HG03159 (cell line): ENCODE results near the gene EIF6.

Experiments
- ATAC-seq: cut with Tn5 transposase; IDR thresholded peaks from one replicate; pipeline ENCODE4 v1.9.1; 2021; ENCODE audit warnings: mild to moderate bottlenecking, moderate library complexity; ENCODE audit not compliant: unreplicated experiment

Gene EIF6

DNA sequence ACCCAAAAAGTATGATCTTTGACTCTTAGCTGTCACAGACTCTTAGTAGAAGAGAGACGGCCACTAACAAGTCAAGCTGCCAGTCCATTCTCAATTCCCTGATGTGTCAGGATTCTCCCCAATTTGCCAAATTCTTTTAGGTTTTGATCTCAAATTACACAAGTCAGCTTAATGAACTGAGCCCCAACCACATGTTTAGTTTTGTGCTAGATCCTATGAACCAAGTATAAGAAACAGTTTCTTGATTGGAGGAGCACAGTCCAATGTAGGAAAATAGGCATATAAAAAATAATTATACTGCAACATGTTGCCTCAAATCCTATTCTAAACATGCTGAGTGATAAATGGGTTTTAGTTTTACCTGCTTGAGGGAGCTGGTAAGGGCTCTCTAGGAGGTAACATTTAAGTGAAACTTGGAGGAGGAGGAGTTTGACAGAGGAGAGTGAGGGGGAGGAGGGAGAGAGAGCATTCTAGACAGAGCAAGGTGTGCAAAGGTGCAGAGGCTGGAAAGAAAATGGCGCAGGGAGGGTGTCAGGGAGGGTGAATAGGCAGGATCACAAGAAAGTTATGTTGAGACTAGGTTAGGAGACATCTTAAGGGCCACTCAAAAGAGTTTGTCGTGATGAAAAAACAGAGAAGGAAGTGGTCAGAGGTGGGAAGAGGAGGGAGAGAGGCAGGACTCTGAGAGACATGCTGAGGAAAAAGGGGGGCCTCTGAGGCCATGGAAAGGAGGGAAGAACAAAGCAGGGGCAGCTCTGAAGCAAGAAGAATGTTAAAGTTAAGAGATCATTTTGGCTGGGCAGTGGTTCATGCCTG, 30.5 kb upstream of the EIF6 start:
- no peak for ATAC-seq

DNA sequence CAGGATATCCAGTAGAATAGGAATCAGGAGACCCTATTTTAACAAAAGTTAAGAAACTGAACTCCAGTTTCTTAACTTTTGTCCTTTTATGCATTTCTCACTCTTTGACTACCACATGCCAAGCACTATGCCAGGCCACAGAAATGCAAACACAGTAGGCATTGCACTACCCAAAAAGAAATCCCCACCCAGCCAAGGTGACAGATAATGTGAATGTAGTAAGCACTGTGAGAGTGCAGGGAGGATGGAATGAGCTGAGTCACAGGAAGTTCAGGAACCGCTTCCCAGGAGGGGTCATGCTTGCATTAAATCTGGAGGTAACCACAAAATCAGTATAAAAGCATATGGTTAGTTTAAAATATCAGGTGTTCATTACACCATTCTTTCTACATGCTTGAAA, 27.7 kb upstream of the EIF6 start:
- no peak for ATAC-seq

DNA sequence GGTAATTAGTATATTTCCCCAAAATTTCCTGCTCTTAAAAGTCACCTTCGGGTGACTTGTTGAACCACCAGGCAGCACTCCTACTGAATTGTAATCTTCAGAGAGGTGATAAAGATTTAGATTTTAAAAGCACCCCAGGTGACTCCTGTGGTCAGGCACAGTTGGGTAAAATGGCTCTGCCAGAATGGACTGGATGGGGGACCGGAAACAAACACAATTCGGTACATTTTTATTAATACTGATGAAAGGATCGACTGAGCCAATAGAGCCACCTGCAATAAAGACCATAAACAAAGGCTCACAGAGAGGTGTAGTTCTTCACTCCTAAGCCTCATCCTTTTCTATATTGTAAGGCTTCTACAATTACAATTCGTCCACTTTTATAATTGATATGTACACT, 27.2 kb upstream of the EIF6 start:
- no peak for ATAC-seq

DNA sequence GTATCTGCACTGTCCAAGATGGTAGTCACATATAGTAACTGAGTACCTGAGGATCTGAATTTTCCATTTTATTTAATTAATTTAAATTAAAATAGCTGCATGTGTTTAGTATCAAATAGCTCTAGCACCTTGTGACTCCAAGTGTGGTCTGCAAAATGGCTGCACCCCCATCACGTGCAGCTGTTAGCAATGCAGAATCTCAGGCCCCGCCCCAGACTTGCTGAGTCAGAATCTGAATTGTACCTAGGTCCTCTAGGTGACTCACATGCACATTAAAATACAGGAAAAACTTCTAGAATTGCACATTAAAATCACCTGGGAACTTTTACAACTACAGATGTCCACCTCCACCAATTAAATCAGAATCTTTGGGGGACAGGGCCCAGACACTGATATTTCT, 26.8 kb upstream of the EIF6 start:
- no peak for ATAC-seq

DNA sequence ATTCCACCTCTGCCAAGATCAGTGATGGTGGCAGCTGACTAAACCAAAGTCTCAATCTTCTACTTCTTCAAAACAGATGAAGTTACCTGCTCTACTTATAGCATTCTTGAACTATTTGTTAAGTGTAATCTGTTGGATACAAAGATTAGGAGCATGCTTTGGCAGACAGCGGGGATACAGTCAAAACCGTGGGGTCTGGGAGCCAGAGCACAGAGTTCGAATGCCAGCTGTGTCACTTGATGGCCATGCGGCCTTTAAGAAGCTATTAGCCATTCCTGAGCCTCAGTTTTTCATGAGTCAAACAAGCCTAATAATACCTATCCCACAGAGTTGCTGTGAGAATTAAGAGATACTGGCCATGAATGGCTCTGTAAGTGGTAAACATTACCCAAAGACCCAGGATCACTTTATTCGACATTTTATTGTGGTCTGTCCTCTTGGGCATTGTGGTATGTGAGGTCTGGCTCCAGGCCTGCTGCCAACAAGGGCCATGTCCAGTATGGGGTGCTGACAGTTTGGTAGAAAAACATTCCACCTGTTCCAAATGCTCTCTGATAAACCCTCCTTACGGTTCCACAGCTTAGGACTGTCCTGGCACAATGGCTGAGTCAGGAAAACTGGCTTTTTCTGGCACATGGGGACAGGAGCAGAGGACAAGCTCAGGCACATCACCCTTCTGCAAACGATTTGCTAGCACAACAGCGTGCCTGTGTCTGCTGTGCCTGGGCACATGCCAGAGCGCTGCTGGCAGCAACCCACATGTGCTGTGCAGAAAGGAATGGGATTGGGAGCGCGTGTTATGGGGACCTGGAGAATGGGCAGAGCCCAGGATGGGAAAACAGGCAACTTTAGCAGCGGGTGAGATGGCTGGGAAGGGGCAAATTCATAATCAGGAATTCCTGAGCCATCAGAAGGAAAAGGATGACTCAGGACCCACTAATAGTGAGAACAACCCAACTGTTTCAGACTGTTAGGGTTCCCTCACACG, 23.4 kb upstream of the EIF6 start:
- ATAC-seq = no peak

DNA sequence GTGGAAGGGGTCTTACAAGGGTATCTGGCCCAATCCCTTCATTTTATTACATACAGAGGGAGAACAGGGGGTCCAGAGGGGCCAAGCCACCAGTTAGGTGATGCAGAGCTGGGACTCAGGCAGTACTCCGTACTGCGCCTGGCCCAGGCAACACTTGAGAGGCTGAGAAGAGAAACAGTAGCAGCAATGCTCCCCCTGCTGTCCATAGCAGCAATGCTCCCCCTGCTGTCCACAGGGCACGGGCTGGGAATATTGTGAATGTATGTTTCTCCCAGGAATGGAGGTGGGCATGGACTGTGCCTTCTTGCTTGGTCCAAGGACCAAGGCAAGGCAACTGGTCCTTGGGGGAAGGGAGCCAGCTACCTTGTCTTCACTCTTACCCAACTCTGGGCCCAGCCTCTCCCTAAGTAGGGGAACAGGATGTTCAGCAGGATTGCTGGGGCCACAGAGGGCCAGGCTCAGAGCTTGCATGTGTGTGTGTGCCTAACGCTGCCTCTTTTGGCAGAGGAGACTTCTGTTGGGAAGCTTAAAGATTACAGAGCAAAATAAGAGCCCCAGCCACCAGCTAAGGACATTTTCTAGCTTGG, 22.5 kb upstream of the EIF6 start:
- no peak for ATAC-seq

DNA sequence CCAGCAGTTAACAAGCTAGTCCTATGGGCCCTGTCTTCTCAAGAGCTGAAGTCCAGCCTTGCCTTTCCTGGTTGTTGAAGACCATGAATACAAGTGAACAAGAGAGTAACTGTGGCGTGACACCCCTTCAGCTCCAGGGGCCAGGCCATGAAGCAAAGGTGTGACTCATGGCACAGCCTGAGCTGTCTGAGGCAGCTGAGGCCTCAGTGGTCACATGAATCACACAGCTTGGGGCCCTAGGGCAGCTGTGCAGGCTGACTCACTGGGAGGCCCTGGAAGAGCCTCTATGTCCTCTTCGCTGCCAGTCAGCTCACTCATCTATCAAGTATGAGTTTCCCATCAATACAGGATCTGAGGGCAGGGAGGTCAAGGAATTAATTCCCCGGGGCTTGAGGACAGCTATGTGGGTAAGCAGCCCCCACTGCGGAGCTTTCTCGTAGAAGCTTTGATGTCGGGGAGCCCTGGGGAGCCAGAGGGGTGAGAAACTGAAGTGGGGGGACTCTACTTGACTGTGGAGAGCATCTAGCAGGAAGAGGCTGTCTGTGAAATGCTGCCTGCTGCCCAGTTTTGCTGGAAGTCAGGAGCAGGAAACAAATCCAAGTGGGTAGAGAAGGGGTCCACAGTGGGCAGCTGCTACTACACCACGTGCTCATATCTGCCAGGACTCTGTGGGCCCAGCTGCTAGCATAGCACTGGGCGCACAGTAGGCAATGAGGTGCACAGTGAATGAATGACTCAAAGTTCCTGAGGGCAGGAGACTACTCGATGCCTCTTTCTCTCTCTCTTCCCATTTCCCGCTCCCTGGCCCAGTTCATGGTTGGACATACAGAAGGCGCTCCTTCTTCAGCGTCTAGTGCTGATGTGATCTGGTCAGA, 21.3 kb upstream of the EIF6 start:
- no peak for ATAC-seq

DNA sequence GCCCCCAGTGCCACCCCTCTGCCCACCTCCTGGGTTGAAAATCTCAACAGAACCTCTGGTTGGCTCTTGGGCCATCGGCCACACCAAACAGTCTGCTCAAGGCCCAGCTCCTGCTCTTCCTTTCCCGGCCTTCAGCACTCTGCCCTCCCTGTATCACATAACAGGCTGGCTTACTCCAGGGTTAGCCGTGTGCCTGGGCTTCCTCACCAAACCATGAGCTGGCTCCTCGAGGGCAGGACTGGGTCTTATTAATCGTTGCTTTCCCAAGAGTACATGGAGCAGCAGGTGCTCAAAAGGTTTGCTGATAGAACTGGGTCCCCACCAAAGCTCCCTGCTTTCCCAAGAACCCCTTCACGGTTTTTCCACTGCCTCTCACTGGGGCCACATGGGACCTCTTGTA, 20.4 kb upstream of the EIF6 start:
- ATAC-seq = no peak

DNA sequence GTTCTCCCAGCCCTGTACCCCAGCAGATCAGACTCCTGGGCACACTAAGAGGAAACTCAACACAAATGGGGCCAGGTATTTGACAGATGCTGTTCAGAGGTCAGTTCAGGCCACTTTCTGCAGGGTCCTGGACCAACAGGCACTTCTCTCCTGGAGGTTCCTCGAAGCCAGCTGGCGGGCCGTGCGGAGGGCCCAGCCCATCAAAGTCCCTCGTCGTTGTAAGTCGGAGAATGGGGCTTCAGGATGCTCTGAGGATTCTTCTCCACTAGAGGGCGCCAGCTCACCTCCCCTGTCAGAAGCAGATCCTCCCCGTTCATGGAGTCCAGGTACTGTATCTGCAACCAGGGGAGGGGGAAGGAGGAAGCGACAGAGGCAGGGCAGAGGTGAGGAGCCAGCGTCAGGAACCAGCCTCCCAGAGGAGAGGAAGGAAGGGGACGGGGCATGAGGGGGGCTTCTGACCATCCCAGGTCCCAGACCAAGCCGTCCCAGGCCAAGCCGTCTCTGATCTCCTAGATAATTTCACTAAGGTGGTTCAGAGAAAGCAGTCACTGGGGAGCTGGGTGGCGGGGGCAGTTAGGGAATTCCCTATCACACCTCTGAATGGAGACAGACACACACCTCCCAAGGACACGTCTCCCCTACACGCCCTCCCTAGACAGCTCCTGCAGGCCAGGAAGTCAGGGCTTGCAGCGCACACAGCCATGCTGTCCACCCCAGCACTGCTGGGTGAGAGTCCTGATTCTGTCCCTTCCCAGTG, 19.3 kb upstream of the EIF6 start:
- no peak for ATAC-seq

DNA sequence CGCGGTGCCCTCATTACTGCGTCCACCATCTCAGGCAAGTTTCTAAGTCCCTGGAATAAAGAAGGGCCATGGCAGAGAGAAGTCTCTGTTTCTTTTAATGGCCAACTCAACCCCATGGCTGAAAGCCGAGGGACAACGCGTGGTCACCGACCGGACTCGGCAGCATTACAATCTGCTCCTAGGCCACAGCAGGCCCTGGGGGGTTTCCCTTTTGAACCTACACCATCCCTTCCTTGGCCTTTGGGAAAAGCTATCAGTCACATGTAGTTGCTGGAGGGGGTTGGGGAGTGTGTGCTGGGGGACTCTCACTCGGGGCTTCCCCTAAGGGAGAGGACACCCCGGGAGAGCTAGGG, 18.8 kb upstream of the EIF6 start:
- no peak for ATAC-seq

DNA sequence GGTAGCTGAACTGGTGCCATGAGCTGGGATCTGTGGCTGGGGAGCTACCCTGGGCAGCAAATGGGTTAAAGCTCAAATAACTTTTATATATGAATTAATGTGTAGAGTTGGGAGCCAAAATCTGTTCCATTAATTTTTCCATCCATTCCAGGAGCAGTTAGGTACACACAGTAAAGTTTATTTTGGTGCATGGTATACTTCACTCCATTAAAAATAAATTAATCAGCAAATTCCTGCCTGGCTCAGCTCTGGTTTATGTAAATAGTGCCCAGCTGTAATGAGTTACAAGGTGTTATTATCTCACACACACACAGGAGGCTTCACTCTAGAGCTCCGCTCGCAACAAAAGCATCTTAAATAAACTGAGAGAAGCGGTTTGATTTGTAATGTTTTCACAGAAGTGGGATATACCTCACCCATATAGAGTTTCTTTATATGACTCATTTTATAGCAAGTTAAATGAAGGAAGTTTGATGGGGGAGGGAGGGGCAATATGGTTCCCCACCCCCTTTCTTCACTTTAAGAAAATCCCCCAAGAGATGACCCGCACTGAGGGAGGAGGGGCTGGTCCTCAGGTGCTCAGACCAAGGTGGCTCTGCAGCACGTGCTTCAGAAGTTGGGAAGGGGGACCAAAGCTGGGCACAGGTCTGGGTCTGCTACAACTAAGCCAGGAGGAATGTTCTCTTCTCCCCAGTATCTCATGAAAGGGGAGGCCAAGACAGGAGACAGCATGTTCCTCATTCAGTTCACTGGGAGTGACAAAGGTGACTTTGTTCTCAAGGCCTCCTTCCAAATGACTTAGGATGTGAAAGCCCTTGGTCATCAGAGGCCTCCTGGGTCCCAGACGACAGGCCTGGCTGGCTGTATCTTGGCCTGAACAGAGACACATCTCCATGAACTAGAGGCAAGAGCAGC, 18.1 kb upstream of the EIF6 start:
- ATAC-seq = no peak

DNA sequence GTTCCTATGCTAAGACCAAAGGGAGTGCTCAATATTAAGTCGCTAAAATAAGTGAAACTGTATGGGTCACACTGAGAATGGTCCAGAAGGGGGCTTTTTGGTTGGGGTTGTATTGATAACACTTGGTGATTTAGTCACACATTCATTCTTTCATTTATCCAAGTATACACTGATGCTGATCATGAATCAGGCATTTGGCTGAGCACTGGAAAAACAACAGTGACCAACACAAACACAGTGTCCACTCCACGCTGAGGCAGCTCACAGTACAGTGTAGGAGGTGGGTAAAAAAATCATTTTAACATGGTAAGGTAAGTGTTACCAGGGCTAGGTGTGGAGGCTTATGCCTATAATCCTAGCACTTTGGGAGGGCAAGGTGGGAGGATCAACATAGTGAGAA, 16.9 kb upstream of the EIF6 start:
- no peak for ATAC-seq

DNA sequence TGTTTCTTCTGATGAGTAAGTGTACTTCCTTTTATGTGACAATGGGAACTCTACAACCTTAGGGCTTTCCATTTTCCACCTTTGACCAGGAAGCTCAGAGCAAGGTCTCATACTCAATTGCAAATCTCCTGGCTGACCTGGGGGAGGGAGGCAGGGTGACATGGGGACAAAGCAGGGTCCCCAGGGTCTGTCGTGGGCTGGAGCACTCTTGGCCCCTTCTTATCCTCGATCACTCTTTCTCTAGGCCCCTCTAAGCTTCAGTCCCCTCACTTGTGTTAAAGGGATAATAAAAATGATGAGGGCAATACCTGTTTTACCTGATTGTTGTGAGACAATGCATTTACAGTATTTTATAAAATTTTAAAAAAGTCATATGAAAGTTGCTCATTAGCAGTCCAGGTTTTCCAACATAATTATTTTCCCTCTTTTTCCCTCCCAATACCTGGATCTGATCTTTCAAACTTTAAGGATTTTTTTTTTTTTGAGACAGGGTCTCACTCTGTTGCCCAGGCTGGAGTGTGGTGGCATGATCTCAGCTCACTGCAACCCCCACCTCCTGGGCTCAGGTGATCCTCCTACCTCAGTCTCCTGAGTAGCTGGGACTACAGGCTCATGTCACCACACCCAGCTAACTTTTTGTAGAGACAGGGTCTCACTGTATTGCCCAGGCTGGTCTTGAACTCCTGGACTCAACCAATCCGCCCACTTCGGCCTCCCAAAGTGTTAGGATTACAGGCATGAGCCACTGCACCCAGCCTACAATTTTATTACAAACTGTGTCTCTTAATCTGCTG, 16.1 kb upstream of the EIF6 start:
- ATAC-seq = no peak

DNA sequence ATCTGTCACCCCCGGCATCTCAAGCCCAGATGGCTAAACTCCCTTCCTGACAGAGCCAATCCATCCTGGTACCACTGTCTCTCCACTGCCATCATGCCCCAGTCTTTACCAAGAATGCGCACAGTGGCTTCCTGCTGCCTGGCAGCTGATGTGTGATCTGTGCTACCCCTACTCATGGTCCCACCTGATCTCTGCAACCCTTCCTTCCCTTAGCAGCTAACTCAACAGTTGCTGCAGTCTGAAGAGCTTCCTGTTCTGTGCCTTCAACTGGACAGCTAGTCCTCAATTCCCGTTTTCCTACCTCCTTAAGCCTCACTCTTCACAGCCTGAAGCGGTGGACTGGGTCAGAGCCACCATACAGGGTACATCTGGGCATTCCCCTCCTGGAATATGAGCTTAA, 15.2 kb upstream of the EIF6 start:
- ATAC-seq = no peak

DNA sequence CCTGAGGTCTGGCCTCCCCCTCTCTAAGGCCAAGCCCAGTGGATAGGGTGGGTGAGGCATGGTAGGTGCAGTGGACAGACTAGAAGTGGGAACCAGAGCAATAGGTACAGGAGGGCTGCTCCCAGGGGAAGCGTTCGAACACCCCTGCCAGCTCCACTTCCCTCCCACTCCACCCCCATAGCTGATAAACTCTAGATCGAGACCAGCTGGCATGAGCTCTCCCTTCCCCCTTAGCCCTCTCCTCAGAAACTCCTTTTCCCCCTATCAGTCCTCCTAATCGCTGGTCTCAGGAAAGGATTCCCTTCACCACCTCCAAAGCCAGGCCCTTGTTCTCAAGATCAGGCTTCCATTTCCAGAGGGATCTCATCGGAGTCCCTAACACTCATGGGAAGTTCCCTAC, 13.7 kb upstream of the EIF6 start:
- no peak for ATAC-seq

DNA sequence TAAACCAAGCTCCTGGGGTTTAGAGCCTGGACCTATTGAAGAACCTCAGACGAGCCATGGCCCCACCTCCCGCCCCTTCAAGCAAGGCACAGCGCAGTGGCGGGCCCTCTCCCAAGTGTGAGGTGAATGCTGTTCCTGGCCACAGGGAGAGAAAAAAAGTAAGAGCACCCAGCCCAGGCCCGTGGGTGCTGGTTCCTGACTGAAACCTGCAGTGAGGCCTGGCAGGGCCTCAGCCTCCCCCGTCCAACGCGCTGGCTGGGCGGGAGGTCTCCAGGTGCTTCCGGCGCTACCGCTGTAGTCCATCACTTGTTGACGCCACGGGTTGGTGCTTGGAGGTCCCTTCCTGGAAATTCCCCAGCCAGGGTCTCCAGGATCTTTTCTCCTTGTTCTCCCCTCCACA, 13.2 kb upstream of the EIF6 start:
- ATAC-seq = no peak

DNA sequence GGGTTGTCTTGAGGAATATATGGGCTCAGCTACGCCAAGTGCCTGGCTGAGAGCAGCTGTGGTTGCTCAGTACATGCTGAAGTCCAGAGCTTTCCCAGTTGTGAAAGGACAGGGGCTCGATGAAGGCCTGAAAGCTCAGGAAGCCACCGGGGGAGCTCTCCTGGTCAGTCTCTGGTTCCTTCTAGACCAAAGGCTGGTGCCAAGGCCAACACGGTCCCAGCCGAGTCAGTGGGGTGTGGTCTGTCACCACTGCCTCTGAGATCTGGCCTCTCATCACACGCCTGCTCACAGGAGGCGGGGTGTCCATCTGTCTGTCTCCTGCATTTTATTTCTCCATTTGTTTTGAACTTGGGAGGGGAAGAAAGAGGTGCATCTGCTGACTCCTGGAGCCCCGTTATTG, 12.6 kb upstream of the EIF6 start:
- ATAC-seq = no peak

DNA sequence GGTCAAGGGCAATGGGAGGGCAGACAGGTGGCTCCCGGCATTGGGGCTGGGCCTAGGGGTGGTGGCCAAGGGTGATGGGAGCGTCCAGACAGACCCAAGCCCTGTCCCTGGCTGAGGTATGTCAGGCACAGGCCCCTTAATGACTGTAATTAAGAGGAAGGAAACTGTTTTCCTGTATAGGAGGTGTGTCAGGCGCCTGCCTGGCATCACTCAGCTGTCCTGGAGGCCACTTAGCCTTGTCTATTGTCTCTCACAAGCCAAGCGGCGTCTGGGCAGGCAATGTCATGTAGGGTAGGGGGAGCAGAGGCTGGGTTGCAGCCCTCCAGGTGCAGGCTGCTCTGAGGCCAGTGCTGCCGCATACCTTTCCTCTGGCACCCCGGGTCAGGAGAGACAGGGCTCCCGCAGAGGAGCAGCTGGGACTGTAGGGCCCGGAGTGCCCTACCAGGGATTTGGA, 11.6 kb upstream of the EIF6 start:
- no peak for ATAC-seq
